Measurements from ENCODE around the gene MAP3K13.

- TF ChIP-seq ZSCAN18 (CRISPR knock-in tag; IDR thresholded peaks at IDR 0.05) = no peak
- no peak for TF ChIP-seq SP1 (CRISPR knock-in tag; conservative IDR thresholded peaks at IDR 0.05)
- no peak for TF ChIP-seq CDX4 (CRISPR knock-in tag; IDR thresholded peaks at IDR 0.05; ENCODE audit: borderline replicate concordance)
Observed at GRCh38 chr3:185508335-185508991, 145.5 kb downstream of the MAP3K13 start.

Measured in WTC11 (cell line).